A673 (cell line): ENCODE data around the gene RPS6KA5.

Experiments used
- CTCF ChIP-seq: fragments of 300-800, 200-600 bp; sonication (generic); conservative IDR thresholded peaks from 2 replicates; pipeline ENCODE4 v1.5.1; 2017; ENCODE audit warnings: low read depth, mild to moderate bottlenecking, antibody characterized with exemption, low read length, moderate library complexity, mixed read lengths
- EZH2 ChIP-seq: fragments of 200-600 bp; sonication (generic); IDR thresholded peaks from 2 replicates; pipeline ENCODE4 v1.6.1; 2017; ENCODE audit warnings: borderline replicate concordance, low read depth, mild to moderate bottlenecking, mixed read lengths, antibody characterized with exemption, low read length; ENCODE audit not compliant: poor library complexity, severe bottlenecking

- TF ChIP-seq CTCF (no peak), EZH2 (no peak)
These were observed 39.7 kb upstream of the RPS6KA5 start for GRCh38 chr14:91100102-91100501.
